Spleen (tissue), 11 donors: ENCODE measurements around the gene PPP1R13B. TPM values are rescaled to one million over a fixed set of nuclear protein-coding genes. Genes with fewer than 3 reads are reported as not detected.

Source experiments
- DNase-seq: peaks from one replicate; pipeline ENCODE4 v3.0.0-alpha.2; 2020
- H3K27ac ChIP-seq, 8 donors: fragments of 200-600 bp; sonication (generic) in 7 of 8; 1 replicate in 4 of 8; 2 replicates in 4 of 8; pipeline versions ENCODE4 v1.5.0 to v1.8.0; 2016 to 2021; ENCODE audit warnings: inconsistent platforms in 4 of 8, mild to moderate bottlenecking in 4 of 8, moderate library complexity in 1 of 8
- H3K27me3 ChIP-seq, 7 donors: fragments of 200-600 bp; sonication (generic) in 6 of 7; replicated peaks in 1 of 7; 1 replicate in 4 of 7; 2 replicates in 3 of 7; pipeline versions ENCODE4 v1.5.0 to v1.8.0; 2016 to 2021; ENCODE audit warnings: inconsistent platforms in 3 of 7, mild to moderate bottlenecking in 1 of 7
- H3K36me3 ChIP-seq, 6 donors: fragments of 200-600 bp; sonication (generic) in 5 of 6; 1 replicate in 4 of 6; 2 replicates in 2 of 6; pipeline versions ENCODE4 v1.5.0 to v1.8.0; 2016 to 2021; ENCODE audit warnings: inconsistent platforms in 2 of 6
- H3K4me1 ChIP-seq, 6 donors: fragments of 200-600 bp; sonication (generic) in 5 of 6; 1 replicate in 3 of 6; 2 replicates in 3 of 6; pipeline versions ENCODE4 v1.5.0 to v1.8.0; 2016 to 2021; ENCODE audit warnings: inconsistent platforms in 3 of 6
- H3K4me3 ChIP-seq, 8 donors: fragments of 200-600 bp; sonication (generic) in 7 of 8; 1 replicate in 4 of 8; 2 replicates in 4 of 8; pipeline versions ENCODE4 v1.5.0 to v1.8.0; 2016 to 2021; ENCODE audit warnings: inconsistent platforms in 4 of 8, mild to moderate bottlenecking in 4 of 8, moderate library complexity in 2 of 8
- H3K9me3 ChIP-seq, 8 donors: fragments of 200-600 bp; sonication (generic) in 7 of 8; 1 replicate in 4 of 8; 2 replicates in 4 of 8; pipeline versions ENCODE4 v1.5.0 to v1.8.0; 2016 to 2021; ENCODE audit warnings: inconsistent platforms in 4 of 8
- CTCF ChIP-seq, 11 experiments: fragments of 200-600 bp in 7 of 11; fragments of 450-650 bp in 4 of 11; sonication (generic) in 4 of 11; IDR thresholded peaks in 8 of 11; conservative IDR thresholded peaks in 3 of 11; 1 replicate in 7 of 11; 2 replicates in 4 of 11; pipeline versions ENCODE4 v1.4.0 to v1.8.0; 2016 to 2021; ENCODE audit warnings: antibody characterized with exemption in 11 of 11, inconsistent platforms in 4 of 11, mild to moderate bottlenecking in 1 of 11
- POLR2A ChIP-seq, 3 donors: fragments of 450-650 bp; IDR thresholded peaks; one replicate each; pipeline ENCODE4 v1.5.1; 2017; ENCODE audit warnings: antibody characterized with exemption in 3 of 3, mild to moderate bottlenecking in 1 of 3
- POLR2AphosphoS5 ChIP-seq, 3 donors: sonication (generic); formaldehyde crosslinking; IDR thresholded peaks; one replicate each; pipeline ENCODE4 v1.5.1; 2017; ENCODE audit warnings: antibody characterized with exemption in 3 of 3
- WGBS, 5 donors: extraction: QIAGEN DNeasy Blood & Tissue Kit in 3 of 5; methylation state at CpG; one replicate each; pipeline versions ENCODE4 v1.1.5 to v1.1.7; 2013 to 2018; 5-methylcytosine and 5-hydroxymethylcytosine counted together
- intact Hi-C: fragments of 100-400 bp; cut with DNase I; formaldehyde crosslinking; loops from one replicate; pipeline ENCODE4 v1.15.0; 2023; ENCODE audit warnings: low total_unique reads
- polyA plus RNA-seq, 3 donors: library from polyadenylated mRNA; stranded (reverse); fragments of 200-250 nt; gene quantifications; one replicate each; pipeline ENCODE4 v1.2.1, GENCODE V29; 2013
- total RNA-seq, 7 donors: library from RNA; depleted of rRNA in 3 of 7; stranded (reverse); fragments of >200 nt in 3 of 7; fragmentation: NEBNext Ultra II Directional in 4 of 7; extraction: Animal tissue kit (Norgen Biotek cat#: 25700) in 4 of 7; gene quantifications; one replicate each; pipeline versions ENCODE4 v1.1.0 to v1.2.1, GENCODE V29; 2016 to 2021
- donor health status: healthy with polysubstance abuse.
- donor health status: DM: no; HTN: no; CAD: no; lungs with moderate emphysema.
- donor health status: DM: no; HTN: no; CAD: no.
- donor health status: Bipolar disorder and iron deficiency.
- donor health status: healthy.
- donor health status: DM: no; HTN: no; CAD: no.
- donor health status: DM: yes; HTN: yes; CAD: no.

PPP1R13B gene
- total and polyA plus RNA-seq, 10 donors = 5.7 to 95.3 (median 36.6) TPM

- no peak for DNase-seq
- no peaks in the 10 kb centered on the region for H3K9me3 ChIP-seq
- H3K27ac ChIP-seq = peak overlapping the region; percentile 6 to 70 (median 62)
- H3K4me3 ChIP-seq = no peak overlapping the region
- no peaks in the 10 kb centered on the region for H3K27me3 ChIP-seq
- TF ChIP-seq POLR2A (IDR thresholded peaks at IDR 0.05) = no peak
- TF ChIP-seq POLR2AphosphoS5 (IDR thresholded peaks at IDR 0.05) = peak; percentile 46 to 77 (median 65)
- peak in 1 of 11 experiments; percentile 8 for TF ChIP-seq CTCF (IDR thresholded peaks at IDR 0.05 in 8 of 11, conservative IDR thresholded peaks at IDR 0.05 in 3 of 11)
- 37 to 69% (median 64%) methylated on average over 15 to 20 of the region's 20 CpGs for WGBS, 5 donors
- H3K4me1 ChIP-seq = peaks cover 0 to 48% (median 30%) of the 10 kb centered on the region in 6 donors
- peaks cover 0 to 55% (median 11%) of the 10 kb centered on the region in 6 donors for H3K36me3 ChIP-seq
- intact Hi-C loops = no loop called here
Observed at GRCh38 chr14:103724116-103724515, 123.3 kb downstream of the PPP1R13B start.

- Histone ChIP-seq H3K27ac (peak overlapping the region; percentile 6 to 70 (median 62)), H3K4me3 (no peak overlapping the region)
Observed at GRCh38 chr14:103723748-103724081, 123.7 kb downstream of the PPP1R13B start.

GRCh38 chr14:103721334-103722120, 125.8 kb downstream of the PPP1R13B start:
- Histone ChIP-seq H3K27ac (no peak overlapping the region), H3K27me3 (no peaks in the 10 kb centered on the region), H3K4me1 (peaks cover 15 to 74% (median 48%) of the 10 kb centered on the region in 6 donors), H3K4me3 (no peak overlapping the region), H3K36me3 (peaks cover 0 to 30% (median 0%) of the 10 kb centered on the region in 6 donors), H3K9me3 (no peaks in the 10 kb centered on the region)
- DNase-seq = no peak
- TF ChIP-seq POLR2AphosphoS5 (IDR thresholded peaks at IDR 0.05) (no peak), POLR2A (IDR thresholded peaks at IDR 0.05) (no peak), CTCF (IDR thresholded peaks at IDR 0.05 in 8 of 11, conservative IDR thresholded peaks at IDR 0.05 in 3 of 11) (no peak)
- 87 to 94% (median 91%) methylated on average over 20 to 26 of the region's 26 CpGs for WGBS, 5 donors
- intact Hi-C loops = no loop called here

More at GRCh38 chr14:103723748-103724081, 123.7 kb downstream of the PPP1R13B start:
- H3K9me3 ChIP-seq = no peaks in the 10 kb centered on the region
- no peak for DNase-seq
- TF ChIP-seq CTCF (IDR thresholded peaks at IDR 0.05 in 8 of 11, conservative IDR thresholded peaks at IDR 0.05 in 3 of 11) (no peak), POLR2AphosphoS5 (IDR thresholded peaks at IDR 0.05) (no peak), POLR2A (IDR thresholded peaks at IDR 0.05) (no peak)
- H3K4me1 ChIP-seq = peaks cover 1 to 52% (median 32%) of the 10 kb centered on the region in 6 donors
- H3K27me3 ChIP-seq = no peaks in the 10 kb centered on the region
- intact Hi-C loops = no loop called here
- WGBS, 5 donors = 79 to 96% (median 81%) methylated on average over 6 to 7 of the region's 7 CpGs
- H3K36me3 ChIP-seq = peaks cover 0 to 51% (median 8%) of the 10 kb centered on the region in 6 donors

GRCh38 chr14:103719751-103720150, 127.6 kb downstream of the PPP1R13B start:
- no peak for DNase-seq
- WGBS, 5 donors = 67 to 88% (median 86%) methylated on average over 8 of the region's 8 CpGs
- intact Hi-C loops = no loop called here
- Histone ChIP-seq H3K4me3 (no peak overlapping the region), H3K4me1 (peaks cover 16 to 70% (median 50%) of the 10 kb centered on the region in 6 donors), H3K9me3 (no peaks in the 10 kb centered on the region), H3K36me3 (peaks cover 0 to 13% (median 0%) of the 10 kb centered on the region in 6 donors), H3K27me3 (no peaks in the 10 kb centered on the region), H3K27ac (no peak overlapping the region)
- TF ChIP-seq POLR2AphosphoS5 (IDR thresholded peaks at IDR 0.05) (no peak), POLR2A (IDR thresholded peaks at IDR 0.05) (no peak), CTCF (IDR thresholded peaks at IDR 0.05 in 8 of 11, conservative IDR thresholded peaks at IDR 0.05 in 3 of 11) (no peak)
